T-helper 2 cell treated with Interferon-gamma antibody and Interleukin-4, amounts not matched to agents 100 ng/mL and 5 ng/mL, for 36 hours (primary cell): ENCODE results near the gene LTBP2. TPM values are rescaled to one million over a fixed set of nuclear protein-coding genes. Genes with fewer than 3 reads are reported as not detected.

Source experiments
- intact Hi-C: fragments of 100-400 bp; cut with micrococcal nuclease; formaldehyde crosslinking; loops from one replicate; pipeline ENCODE4 v1.15.1; 2023
- total RNA-seq: library from RNA; stranded (reverse); gene quantifications from 2 replicates; pipeline ENCODE4 v1.2.3, GENCODE V29; 2022

LTBP2 gene
- total RNA-seq: 0.09 and 0.16 TPM in 2 replicates

- intact Hi-C loops: loop anchor here (5.0 kb wide), 1 partner anchor 529 kb away; the partner anchor contains the start of genes ALDH6A1 and LIN52
Measured at GRCh38 chr14:74611650-74612349, at the start of gene LTBP2. LTBP2 (minus strand) TSS chr14:74612237; CDS start chr14:74611944, 293 bp downstream.

DNA sequence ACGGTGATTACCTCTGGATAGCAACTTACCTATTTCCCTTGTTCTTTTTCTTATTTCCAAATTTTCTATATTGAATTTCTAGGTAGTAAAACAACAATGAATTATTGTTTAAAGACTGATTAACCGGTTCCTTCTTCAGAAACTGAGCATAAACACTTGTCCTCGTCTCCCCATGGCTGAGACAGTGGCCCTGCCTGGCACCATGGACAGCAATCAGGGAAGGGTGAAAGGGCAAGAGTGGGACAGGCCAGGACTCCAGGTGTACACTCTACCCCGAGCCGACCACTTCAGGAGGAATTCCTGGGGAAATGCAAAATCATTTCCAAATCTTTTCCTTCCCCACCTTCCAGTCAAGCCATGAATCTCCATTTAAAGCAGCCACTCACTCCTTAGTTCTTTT, 48.8 kb upstream of the LTBP2 start:
- intact Hi-C loops: no loop called here

- intact Hi-C loops: no loop called here
Measured at GRCh38 chr14:74660167-74660566, 48.1 kb upstream of the LTBP2 start.

- intact Hi-C loops: no loop called here
Measured at GRCh38 chr14:74658535-74659131, 46.6 kb upstream of the LTBP2 start.

DNA sequence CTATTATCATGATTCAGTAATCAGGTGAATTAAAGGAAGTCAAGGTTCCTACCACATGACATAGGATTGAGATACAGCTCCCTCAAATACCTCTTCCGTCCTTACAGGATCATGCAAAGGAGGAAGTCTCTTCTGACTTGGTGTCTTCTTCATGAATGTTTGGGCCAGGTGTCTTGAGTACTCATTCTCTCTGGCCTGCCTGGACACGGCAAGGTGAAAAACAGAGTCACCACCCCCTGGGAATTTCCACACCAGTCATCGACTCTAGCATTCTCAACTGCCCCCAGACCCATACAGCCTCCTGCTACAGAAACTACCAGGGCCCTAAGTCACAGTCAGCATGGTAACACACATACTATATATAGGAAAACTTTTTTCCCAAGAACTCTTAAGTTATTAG, 44.9 kb upstream of the LTBP2 start:
- intact Hi-C loops: no loop called here

DNA sequence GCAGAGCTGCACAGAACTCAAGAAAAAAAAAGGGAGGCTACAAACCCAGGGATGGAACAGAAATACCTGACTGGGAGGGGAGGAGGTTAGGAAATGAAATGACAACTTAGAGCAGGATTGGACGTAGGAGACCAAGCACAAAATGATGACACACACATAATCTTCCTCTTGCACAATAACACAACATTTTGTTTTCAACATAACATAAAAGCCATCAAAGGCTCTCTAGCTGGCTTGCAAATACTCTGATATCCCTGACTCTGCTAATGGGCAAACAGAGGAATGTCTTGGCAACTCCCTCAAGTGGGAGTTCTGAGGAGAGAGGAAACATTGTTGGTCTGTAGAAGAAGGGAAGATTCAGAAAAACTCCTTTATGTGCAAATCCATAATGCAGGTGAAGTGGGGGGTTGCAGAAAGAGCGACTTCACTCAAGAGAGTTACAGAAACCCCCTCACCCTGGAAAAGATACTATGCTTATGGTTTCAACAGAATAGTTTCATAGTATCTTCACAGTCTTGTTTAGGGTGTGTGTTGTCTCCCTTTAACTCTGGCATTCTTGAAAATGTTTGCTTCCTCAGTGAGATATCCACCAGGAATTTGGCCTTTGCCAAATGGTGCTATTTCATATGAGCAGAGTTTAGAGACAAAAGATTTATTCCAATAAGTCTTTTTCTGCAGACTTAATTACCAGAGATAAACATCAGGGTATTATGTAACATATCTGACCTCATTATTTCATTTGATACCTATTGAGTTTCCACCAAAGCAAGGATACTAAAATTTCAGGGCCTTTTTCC, 43.8 kb upstream of the LTBP2 start:
- intact Hi-C loops: no loop called here

DNA sequence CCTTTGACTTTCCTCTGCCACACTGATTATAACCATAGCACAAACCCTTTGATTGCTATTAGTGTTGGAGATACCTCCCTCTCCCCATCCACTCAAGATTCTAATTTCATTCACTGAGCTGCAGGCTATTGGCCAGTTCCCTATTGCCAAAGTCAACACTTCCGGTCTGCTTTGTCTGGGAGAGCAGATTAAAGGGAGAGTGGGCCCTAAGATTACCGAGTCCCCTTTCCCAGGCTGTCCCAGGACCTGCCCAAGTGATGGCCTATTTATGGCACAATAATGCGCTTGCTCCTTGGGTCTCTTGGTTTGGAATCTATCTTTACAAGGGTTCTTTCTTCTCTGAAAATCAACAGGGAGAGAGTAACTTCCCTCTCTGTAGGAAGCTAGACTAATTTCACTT, 42.9 kb upstream of the LTBP2 start:
- intact Hi-C loops: no loop called here

- intact Hi-C loops: no loop called here
Measured at GRCh38 chr14:74653386-74654138, 41.5 kb upstream of the LTBP2 start.

- intact Hi-C loops: no loop called here
Measured at GRCh38 chr14:74652541-74652940, 40.5 kb upstream of the LTBP2 start.

GRCh38 chr14:74650927-74651686, 39.1 kb upstream of the LTBP2 start:
- intact Hi-C loops: no loop called here

DNA sequence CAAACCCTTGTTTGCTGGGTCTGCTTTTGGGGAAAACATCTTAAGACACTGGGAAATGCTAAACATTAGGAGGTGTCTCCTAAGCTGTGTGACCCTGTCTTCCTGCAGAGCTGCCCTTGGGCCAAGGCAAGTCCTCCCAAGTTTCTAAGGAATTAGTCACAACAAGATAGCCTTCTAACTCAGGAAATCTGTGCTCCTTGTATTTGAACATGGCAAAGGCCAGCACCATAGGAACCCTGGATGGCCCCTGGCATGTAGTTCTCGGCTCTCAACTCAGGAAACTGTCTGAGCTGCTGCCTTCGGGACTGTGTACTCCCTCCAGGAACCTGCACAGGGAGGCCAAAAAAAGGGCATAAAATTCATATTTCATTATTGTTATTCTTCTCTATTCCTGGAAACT, 37.6 kb upstream of the LTBP2 start:
- intact Hi-C loops: no loop called here

DNA sequence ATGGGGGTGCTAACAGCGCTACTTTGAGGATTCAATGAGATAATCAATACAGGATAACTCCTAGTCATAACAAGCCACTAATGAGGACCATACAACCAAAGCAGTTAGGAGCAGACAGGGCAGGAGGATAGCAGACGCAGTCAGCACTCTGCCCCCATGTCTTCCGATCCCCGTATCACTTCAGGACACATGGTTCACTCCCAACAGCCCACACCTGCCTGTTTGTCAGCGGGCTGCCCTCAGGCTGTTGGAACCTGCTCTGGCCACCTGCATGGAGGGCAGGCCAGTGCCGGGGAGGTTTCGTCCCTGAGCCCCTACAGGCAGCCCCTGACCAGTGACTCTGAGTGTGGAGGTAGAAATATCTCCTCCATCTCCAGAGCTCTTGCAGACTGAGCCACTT, 37.1 kb upstream of the LTBP2 start:
- intact Hi-C loops: no loop called here

- intact Hi-C loops: no loop called here
Measured at GRCh38 chr14:74648601-74649000, 36.6 kb upstream of the LTBP2 start.

GRCh38 chr14:74647678-74648461, 35.8 kb upstream of the LTBP2 start:
- intact Hi-C loops: no loop called here

DNA sequence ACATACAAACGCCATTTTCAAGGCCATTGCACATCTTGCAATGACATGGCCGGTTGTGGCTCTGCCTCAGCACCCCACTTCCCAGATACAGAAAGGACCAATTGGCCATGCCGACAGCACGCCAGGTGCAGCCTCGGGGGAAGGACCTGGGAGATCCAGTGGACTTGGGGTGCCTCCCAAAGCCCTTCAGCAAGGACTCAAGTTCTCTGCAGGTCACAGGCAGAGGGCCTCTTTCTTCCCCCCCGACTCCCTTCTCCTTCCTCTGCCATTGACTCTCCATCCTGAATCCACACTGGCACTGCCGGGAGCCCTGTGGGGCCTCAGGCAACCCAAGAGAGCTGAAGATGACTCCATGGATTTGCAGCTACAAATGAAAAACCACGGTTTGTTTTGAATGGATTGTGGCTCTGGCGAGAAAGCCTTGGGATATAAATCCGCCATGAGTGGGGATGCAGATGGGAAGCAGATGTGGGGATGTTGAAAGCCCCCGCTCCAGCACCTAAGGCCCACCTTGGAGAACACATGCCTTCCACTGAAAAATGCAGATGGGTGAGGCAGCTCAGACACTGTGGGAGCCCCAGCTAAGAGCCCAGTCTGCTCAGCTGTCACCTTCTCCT, 35.1 kb upstream of the LTBP2 start:
- intact Hi-C loops: no loop called here

- intact Hi-C loops: no loop called here
Measured at GRCh38 chr14:74645756-74646470, 33.9 kb upstream of the LTBP2 start.

- intact Hi-C loops: no loop called here
Measured at GRCh38 chr14:74645244-74645643, 33.2 kb upstream of the LTBP2 start.

DNA sequence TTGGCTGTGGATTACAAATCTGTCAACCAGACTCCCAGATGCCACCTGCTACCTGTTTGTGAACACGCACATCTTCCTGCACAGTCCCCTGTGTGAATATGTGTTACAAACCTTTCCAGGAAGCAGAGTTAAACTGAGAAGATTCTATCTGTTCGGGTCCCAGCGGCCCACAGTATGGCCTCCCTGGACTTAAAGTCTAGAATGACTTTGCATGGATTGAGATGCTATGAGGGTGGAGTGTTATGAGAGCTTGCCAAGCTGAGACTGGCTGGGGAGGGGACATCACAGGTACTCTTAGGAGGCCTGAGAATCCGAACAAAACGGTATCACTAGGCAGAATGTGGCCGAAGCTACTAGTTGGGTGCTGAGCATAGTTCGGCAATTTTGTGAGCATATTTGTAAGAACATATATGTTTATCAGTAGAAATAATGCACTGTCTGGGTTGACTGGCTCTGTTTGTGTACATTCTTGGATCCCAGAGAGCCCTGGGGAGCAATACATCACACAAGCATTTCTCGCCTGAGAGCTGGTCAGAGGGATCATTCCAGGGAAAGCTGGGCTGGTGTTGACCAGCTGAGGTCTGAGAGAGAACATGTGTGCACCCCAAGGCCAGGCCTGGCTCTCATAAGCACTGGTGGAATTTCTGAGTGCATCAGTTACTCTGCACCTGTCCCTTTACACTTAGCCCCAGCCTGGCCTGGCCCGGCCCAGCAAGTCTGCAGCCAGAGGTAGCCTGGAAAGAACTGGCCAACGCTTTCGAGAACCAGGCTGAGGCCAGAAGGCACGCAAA, 29.8 kb upstream of the LTBP2 start:
- intact Hi-C loops: no loop called here
